Tongue (tissue), 3 donors: ENCODE measurements around the gene HOXB8. TPM values are rescaled to one million over a fixed set of nuclear protein-coding genes. Genes with fewer than 3 reads are reported as not detected.

Experiments used
- DNase-seq: peaks from one replicate; pipeline ENCODE4 v3.0.0-alpha.2; 2015
- small RNA-seq: library from RNA; depleted of rRNA; stranded (forward); fragments of <200 nt; gene quantifications from one replicate; pipeline ENCODE3, GENCODE V24; 2014; ENCODE audit warnings: low replicate concordance
- total RNA-seq: library from RNA; depleted of rRNA; stranded (reverse); fragments of >200 nt; gene quantifications from one replicate; pipeline ENCODE4 v1.2.3, GENCODE V29; 2014

Gene HOXB8
- total RNA-seq, 1 donor from 2014 or later, result not detected

GRCh38 chr17:48567646-48568354 lies 47.3 kb downstream of the HOXB8 start:
- DNase-seq, result no peak

GRCh38 chr17:48567209-48567608 lies 47.9 kb downstream of the HOXB8 start:
- no peak for DNase-seq

- DNase-seq, result no peak
Observed at GRCh38 chr17:48566717-48567116, 48.4 kb downstream of the HOXB8 start.

GRCh38 chr17:48565925-48566710 lies 49.0 kb downstream of the HOXB8 start:
- DNase-seq, result no peak

GRCh38 chr17:48565022-48565554 lies 50.0 kb downstream of the HOXB8 start:
- no peak for DNase-seq

GRCh38 chr17:48564188-48565021 lies 50.7 kb downstream of the HOXB8 start:
- no peak for DNase-seq

GRCh38 chr17:48563867-48564187 lies 51.3 kb downstream of the HOXB8 start:
- DNase-seq, result no peak

- no peak for DNase-seq
Observed at GRCh38 chr17:48563385-48563838, 51.7 kb downstream of the HOXB8 start.

DNA sequence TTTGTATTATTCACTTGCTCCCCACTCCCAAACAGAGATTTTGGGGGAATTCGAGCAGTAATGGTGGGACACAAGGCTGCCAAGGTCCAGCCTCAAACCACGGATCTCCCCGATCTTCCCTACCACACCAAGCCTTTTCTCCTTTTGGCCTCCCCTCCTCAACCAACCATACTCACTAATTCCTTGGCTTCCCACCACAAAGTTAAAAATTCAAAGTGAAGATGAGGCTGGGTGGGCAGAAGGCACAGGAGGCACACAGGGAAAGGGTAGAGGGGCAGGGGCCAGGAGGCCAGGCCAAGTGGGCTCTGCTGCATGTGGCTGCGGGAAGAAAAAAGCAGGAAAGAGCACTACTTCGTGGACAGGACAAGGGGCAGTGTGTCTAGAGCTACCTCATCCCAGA lies 52.2 kb downstream of the HOXB8 start:
- DNase-seq, result no peak

Small RNA genes lying within 50 kb of the gene (small RNA-seq; reads per million reads assigned to genes)
- gene MIR196A1, result not detected

Other genes with a start within 250 kb of the HOXB8 start
- 0.41 TPM for gene SKAP1, start 185.1 kb downstream of the HOXB8 start, total RNA-seq
- gene HOXB1, start 84.3 kb downstream of the HOXB8 start, total RNA-seq, result not detected
- 4.1 TPM for gene HOXB2, start 70.2 kb downstream of the HOXB8 start, total RNA-seq
- 0.92 TPM for gene HOXB4, start 36.9 kb downstream of the HOXB8 start, total RNA-seq
- gene HOXB3, start 25.1 kb downstream of the HOXB8 start, total RNA-seq, result 3.4 TPM
- not detected for gene HOXB5, start 21.5 kb downstream of the HOXB8 start, total RNA-seq
- gene HOXB6, start 10.3 kb downstream of the HOXB8 start, total RNA-seq, result not detected
- 0.51 TPM for gene HOXB7, start 4.3 kb downstream of the HOXB8 start, total RNA-seq
- not detected for gene HOXB9, start 11.1 kb upstream of the HOXB8 start, total RNA-seq
- not detected for gene PRAC1, start 107.2 kb upstream of the HOXB8 start, total RNA-seq
- gene PRAC2, start 107.9 kb upstream of the HOXB8 start, total RNA-seq, result not detected
- not detected for gene HOXB13, start 113.5 kb upstream of the HOXB8 start, total RNA-seq
- gene TTLL6, start 201.9 kb upstream of the HOXB8 start, total RNA-seq, result not detected
- gene CALCOCO2, start 215.7 kb upstream of the HOXB8 start, total RNA-seq, result 63.4 TPM